Gastroesophageal sphincter (tissue), 4 donors: ENCODE results near the gene RUNX3. TPM values are rescaled to one million over a fixed set of nuclear protein-coding genes. Genes with fewer than 3 reads are reported as not detected.

Experiments
- ATAC-seq: fragments of 150-250 bp; one replicate; pipeline ENCODE4 v1.9.1; 2016; ENCODE audit warnings: mild to moderate bottlenecking, moderate library complexity
- H3K27ac ChIP-seq, 4 donors: fragments of 200-600 bp; sonication (generic) in 3 of 4; 1 replicate in 3 of 4; 2 replicates in 1 of 4; pipeline ENCODE4 v1.5.1; 2016 to 2019
- H3K27me3 ChIP-seq: fragments of 200-600 bp; sonication (generic); one replicate; pipeline ENCODE4 v1.5.1; 2019
- H3K36me3 ChIP-seq, 2 donors: fragments of 200-600 bp; sonication (generic); one replicate each; pipeline ENCODE4 v1.5.1; 2019; ENCODE audit warnings: control low read depth in 1 of 2
- H3K4me1 ChIP-seq, 3 donors: fragments of 200-600 bp; sonication (generic); 1 replicate in 2 of 3; 2 replicates in 1 of 3; pipeline ENCODE4 v1.5.1; 2016 to 2019; ENCODE audit warnings: control low read depth in 2 of 3
- H3K4me3 ChIP-seq, 2 donors: fragments of 200-600 bp; sonication (generic); one replicate each; pipeline ENCODE4 v1.5.1; 2019; ENCODE audit warnings: mild to moderate bottlenecking in 1 of 2, moderate library complexity in 1 of 2
- H3K9me3 ChIP-seq, 3 donors: fragments of 200-600 bp; sonication (generic); one replicate each; pipeline ENCODE4 v1.5.1; 2017 to 2019; ENCODE audit warnings: control low read depth in 2 of 3
- CTCF ChIP-seq, 4 experiments: fragments of 200-600 bp in 2 of 4; fragments of 450-650 bp in 2 of 4; sonication (generic) in 1 of 4; IDR thresholded peaks; one replicate each; pipeline ENCODE4 v1.5.1; 2017 to 2019; ENCODE audit warnings: antibody characterized with exemption in 4 of 4, mild to moderate bottlenecking in 2 of 4, moderate library complexity in 2 of 4
- EP300 ChIP-seq: sonication (generic); formaldehyde crosslinking; IDR thresholded peaks from one replicate; pipeline ENCODE4 v1.6.1; 2017; ENCODE audit warnings: antibody characterized with exemption, mild to moderate bottlenecking
- POLR2A ChIP-seq, 2 donors: fragments of 450-650 bp; IDR thresholded peaks; one replicate each; pipeline ENCODE4 v1.6.1; 2017; ENCODE audit warnings: antibody characterized with exemption in 2 of 2, mild to moderate bottlenecking in 2 of 2, moderate library complexity in 1 of 2
- POLR2AphosphoS5 ChIP-seq: sonication (generic); formaldehyde crosslinking; IDR thresholded peaks from one replicate; pipeline ENCODE4 v1.6.1; 2017; ENCODE audit warnings: antibody characterized with exemption
- WGBS, 2 donors: methylation state at CpG; one replicate each; pipeline ENCODE4 v1.1.5; 2018; ENCODE audit warnings: low coverage in 1 of 2; 5-methylcytosine and 5-hydroxymethylcytosine counted together
- total RNA-seq, 4 donors: library from RNA; depleted of rRNA; stranded (reverse); fragments of >200 nt; gene quantifications; one replicate each; pipeline ENCODE4 v1.1.0, GENCODE V29; 2016

The RUNX3 gene
- total RNA-seq, 4 donors from 2014 or later: 0.62 to 2.0 (median 1.3) TPM

- Histone ChIP-seq H3K27me3 (peaks cover 16% of the 10 kb centered on the region), H3K4me1 (no peaks in the 10 kb centered on the region), H3K4me3 (no peak overlapping the region), H3K36me3 (no peaks in the 10 kb centered on the region), H3K9me3 (no peaks in the 10 kb centered on the region), H3K27ac (no peak overlapping the region)
- TF ChIP-seq CTCF (IDR thresholded peaks at IDR 0.05) (no peak), POLR2AphosphoS5 (no peak)
- WGBS, 2 donors: 81 to 89% methylated on average over 2 of the region's 2 CpGs
- no peak for ATAC-seq
Observed at GRCh38 chr1:24951810-24952412, 21.8 kb upstream of the RUNX3 start.

GRCh38 chr1:24951337-24951736 lies 21.3 kb upstream of the RUNX3 start:
- no peak for ATAC-seq
- H3K4me1 ChIP-seq: no peaks in the 10 kb centered on the region
- H3K9me3 ChIP-seq: no peaks in the 10 kb centered on the region
- H3K27me3 ChIP-seq: peaks cover 15% of the 10 kb centered on the region
- no peaks in the 10 kb centered on the region for H3K36me3 ChIP-seq
- no peak overlapping the region for H3K4me3 ChIP-seq
- no peak for TF ChIP-seq EP300
- TF ChIP-seq POLR2A (IDR thresholded peaks at IDR 0.05): no peak
- no peak for TF ChIP-seq POLR2AphosphoS5
- TF ChIP-seq CTCF (IDR thresholded peaks at IDR 0.05): no peak
- H3K27ac ChIP-seq: no peak overlapping the region
- WGBS, 2 donors: 80% methylated on average over 2 of the region's 6 CpGs

GRCh38 chr1:24949331-24949881 lies 19.3 kb upstream of the RUNX3 start:
- WGBS, 2 donors: 63 to 80% methylated on average over 2 to 7 of the region's 12 CpGs
- H3K4me3 ChIP-seq: no peak overlapping the region
- no peaks in the 10 kb centered on the region for H3K4me1 ChIP-seq
- TF ChIP-seq CTCF (IDR thresholded peaks at IDR 0.05): no peak
- H3K27ac ChIP-seq: no peak overlapping the region
- no peak for ATAC-seq
- no peaks in the 10 kb centered on the region for H3K36me3 ChIP-seq
- no peaks in the 10 kb centered on the region for H3K9me3 ChIP-seq
- H3K27me3 ChIP-seq: peaks cover 3% of the 10 kb centered on the region

GRCh38 chr1:24948079-24948827 lies 18.2 kb upstream of the RUNX3 start:
- Histone ChIP-seq H3K27me3 (peaks cover 5% of the 10 kb centered on the region), H3K27ac (no peak overlapping the region), H3K36me3 (no peaks in the 10 kb centered on the region), H3K9me3 (no peaks in the 10 kb centered on the region), H3K4me3 (no peak overlapping the region), H3K4me1 (no peaks in the 10 kb centered on the region)
- no peak for ATAC-seq
- TF ChIP-seq EP300: no peak
- TF ChIP-seq CTCF (IDR thresholded peaks at IDR 0.05): no peak
- TF ChIP-seq POLR2AphosphoS5: no peak
- TF ChIP-seq POLR2A (IDR thresholded peaks at IDR 0.05): no peak
- WGBS, 2 donors: 91 to 93% methylated on average over 3 to 4 of the region's 9 CpGs
